HG02759 (cell line): ENCODE results near the gene TRAF3.

Source experiments
- ATAC-seq: cut with Tn5 transposase; IDR thresholded peaks from one replicate; pipeline ENCODE4 v1.9.1; 2021; ENCODE audit warnings: mild to moderate bottlenecking, moderate library complexity; ENCODE audit not compliant: unreplicated experiment

Gene TRAF3

DNA sequence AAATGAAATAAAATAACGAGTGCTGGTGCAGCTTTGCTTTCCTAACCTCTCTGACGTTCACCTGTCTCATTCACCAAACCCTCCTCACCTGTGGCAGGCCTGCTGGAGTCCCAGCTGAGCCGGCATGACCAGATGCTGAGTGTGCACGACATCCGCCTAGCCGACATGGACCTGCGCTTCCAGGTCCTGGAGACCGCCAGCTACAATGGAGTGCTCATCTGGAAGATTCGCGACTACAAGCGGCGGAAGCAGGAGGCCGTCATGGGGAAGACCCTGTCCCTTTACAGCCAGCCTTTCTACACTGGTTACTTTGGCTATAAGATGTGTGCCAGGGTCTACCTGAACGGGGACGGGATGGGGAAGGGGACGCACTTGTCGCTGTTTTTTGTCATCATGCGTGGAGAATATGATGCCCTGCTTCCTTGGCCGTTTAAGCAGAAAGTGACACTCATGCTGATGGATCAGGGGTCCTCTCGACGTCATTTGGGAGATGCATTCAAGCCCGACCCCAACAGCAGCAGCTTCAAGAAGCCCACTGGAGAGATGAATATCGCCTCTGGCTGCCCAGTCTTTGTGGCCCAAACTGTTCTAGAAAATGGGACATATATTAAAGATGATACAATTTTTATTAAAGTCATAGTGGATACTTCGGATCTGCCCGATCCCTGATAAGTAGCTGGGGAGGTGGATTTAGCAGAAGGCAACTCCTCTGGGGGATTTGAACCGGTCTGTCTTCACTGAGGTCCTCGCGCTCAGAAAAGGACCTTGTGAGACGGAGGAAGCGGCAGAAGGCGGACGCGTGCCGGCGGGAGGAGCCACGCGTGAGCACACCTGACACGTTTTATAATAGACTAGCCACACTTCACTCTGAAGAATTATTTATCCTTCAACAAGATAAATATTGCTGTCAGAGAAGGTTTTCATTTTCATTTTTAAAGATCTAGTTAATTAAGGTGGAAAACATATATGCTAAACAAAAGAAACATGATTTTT, 128.2 kb downstream of the TRAF3 start:
- ATAC-seq: no peak

DNA sequence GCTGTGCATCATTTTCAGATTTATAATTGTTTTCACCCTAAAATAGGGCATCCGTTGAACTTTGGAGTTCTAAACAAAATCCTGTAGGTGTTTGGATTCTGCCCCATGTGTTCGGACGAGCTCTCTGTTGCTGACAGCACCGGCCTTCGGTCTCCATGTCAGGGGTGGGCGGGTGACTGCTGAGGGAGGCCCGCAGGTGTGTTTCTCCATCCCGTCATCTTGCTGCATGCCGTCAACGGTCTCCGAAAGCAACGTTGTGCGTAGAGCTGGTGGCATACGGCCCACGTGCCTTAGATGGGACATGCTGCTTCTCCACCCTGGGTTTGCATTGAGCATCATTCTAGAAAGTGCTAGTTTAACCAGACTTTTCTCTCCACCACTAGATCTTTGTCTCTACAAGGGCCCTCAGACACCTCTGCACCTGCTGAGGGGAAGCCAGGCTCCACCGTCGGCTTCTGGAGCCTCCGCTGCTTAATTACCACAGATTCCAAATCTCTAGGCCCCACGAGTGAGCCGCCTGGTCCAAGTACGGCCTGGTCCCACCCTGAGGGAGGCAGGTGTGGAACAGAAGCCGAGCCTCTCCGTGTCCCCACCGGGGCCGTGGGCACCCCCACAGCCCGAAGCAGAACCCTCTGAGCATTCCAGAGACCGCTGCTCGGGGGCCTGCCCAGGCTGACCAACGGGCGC, 129.5 kb downstream of the TRAF3 start:
- no peak for ATAC-seq

DNA sequence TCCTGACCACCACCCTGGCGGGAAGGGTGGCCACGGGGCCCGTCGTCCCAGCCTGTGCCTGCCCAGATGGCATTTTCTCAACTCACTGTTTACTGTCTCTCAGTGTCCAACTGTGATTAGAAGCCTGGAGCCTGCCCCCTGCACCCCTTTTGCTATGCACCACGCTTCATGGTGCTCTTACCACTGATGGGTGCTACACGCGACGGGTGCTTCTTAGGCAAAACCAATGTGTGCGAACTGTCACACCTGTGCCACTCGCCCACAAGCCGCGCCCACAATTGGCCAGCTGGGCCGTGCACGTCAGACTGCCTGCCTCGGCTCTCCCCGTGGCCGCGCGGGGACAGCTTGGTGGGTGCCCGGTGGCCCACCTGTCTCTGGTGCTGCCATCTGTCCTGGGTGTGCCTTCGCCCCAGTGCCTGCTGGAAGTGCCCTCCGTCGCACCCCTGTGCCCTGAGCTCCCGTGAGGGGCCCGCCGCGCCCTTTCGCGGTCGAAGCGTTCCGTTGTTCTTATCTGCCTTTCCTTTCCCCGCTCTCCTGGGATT, 130.1 kb downstream of the TRAF3 start:
- no peak for ATAC-seq

DNA sequence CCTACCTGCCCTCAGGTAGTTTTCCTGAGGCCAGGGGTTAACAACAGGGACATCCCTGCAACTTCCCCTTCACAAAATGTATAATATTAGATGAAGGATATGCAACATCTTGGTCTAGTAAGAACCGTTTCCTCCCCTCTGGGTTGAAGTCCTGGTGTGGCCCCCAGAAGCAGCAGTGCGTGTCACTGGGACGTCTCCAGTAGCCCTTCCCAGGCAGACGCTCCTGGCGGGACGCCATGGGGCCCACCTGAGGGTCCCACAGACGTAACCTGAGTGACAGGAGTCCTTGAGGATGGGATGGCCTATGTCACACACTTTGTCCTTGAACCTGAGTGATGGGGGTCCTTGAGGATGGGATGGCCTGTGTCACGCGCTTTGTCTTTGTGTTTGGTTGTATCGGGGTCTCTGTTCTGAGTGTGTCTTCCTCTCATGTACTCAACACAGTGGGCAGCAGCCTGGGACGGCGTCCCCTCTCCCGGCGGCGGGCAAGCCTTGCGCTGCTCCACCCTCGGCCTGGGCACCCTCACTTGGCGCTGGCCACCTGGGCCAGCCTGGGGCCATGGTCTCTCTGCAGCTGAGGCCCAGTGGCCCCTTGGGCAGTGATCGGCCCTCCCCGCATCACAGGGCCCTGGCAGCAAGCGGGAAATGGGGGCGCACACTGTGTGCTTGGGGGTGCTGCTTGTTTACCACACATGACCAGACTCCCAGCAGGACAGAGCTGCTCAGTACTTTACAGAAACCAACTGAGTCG, 130.9 kb downstream of the TRAF3 start:
- ATAC-seq: no peak

DNA sequence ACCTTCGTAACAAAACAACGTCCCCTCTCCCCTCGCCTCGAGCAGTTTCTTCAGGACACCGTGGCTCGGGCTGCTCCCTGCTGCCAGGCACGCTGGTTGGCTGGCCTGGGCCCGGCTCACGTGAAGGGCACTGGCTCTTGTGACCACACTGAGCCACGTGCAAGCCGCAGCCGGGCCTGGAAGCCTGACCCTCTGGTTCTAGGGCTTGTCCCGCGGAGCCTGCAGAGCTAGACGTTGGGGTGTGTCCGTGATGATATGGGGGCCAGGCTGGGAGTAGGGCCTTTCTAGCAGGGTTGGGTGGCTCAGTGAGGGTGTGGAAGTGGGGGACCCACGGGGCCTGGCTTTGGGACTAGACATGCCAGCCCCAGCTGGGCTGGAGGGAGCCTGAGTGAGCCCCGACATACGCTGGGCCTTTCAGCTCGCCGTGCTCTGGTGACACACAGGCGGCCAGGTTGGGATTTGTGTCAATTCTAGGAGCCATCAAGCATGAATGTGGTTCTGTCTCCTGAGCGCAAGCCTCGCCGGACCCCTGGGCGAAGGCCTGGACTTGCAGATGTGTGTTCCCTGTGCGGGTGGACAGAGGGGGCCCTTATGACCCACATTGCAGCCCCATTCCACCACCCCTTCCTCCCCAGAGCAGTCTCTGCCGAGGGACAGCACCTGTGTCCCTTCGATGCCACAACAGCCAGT, 131.7 kb downstream of the TRAF3 start:
- no peak for ATAC-seq

DNA sequence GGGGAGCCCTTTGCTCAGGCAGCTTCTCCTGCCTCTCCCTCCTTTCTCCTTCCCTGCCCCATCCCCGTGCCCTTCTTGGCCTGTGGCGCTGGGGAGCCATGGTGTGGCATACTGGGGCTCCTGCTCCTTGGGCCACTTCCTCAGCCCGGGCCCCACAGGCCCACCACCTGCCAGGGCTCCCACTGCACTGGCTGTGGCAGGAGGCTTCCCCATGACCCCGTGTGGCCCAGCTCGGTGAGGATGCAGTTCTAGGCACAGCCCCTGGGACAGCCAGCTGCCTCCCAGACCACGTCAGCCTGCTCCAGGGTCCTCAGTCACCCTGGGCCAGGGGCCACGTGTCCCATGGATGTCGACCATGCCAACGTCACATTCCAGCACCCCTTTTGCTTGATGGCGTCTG, 132.2 kb downstream of the TRAF3 start:
- no peak for ATAC-seq

DNA sequence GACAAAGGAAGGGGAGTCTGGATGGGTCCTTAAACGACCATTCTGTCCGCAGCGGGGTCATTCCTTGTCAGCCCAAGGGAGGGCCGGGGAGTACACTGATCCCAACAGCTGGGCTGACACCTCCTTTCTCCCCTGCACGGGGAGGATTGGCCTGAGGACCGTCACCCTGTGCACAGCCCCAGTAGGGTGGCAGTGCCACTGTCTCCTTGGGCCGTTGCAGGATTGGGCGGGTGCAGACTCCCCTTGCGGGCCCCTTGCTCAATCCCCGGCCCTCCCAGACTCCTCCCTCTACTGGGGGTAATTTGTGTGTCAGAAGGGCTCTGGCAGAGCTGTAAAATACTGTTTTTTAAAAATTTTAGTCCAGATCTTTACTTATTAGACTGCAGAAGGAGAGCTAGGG, 132.7 kb downstream of the TRAF3 start:
- no peak for ATAC-seq

DNA sequence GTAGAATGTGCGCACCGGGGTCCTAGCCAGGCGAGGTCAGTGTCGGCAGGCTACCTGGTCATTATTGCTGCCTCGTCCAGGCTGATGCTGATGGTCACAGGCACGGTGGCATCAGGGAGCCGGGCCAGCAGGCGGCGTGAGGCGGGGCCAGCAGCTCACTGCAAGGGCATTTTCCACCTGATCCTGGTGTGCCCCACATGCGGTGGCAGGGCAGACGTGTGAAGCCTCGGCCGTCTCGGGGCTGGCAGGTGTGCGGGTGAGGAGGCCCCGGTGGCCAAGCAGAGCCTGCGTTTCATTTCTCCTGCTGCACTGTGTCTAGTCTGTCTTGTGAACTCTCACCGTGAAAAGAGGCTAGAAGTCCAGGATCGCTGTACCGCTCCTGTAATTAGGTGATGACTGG, 133.2 kb downstream of the TRAF3 start:
- no peak for ATAC-seq

DNA sequence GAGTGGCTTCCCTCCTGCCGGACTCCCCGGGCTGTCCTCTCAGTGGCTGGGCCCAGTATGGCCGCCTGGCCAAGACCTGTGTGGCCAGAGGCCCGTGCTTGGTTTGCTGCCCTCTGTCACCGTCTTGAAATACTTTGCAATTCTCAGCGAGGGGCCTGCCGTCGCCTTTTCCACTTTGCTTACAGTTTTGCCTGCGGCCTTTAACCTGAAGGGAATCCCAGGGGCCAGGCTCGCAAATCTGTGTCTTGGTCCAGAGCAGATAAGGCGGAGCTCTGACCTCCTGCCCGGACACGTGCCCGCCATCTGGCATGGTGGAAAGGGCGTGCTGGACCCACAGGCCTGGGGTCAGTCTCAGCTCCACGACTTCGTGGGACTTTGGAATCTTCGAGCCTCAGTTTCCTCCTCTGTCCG, 134.3 kb downstream of the TRAF3 start:
- no peak for ATAC-seq

DNA sequence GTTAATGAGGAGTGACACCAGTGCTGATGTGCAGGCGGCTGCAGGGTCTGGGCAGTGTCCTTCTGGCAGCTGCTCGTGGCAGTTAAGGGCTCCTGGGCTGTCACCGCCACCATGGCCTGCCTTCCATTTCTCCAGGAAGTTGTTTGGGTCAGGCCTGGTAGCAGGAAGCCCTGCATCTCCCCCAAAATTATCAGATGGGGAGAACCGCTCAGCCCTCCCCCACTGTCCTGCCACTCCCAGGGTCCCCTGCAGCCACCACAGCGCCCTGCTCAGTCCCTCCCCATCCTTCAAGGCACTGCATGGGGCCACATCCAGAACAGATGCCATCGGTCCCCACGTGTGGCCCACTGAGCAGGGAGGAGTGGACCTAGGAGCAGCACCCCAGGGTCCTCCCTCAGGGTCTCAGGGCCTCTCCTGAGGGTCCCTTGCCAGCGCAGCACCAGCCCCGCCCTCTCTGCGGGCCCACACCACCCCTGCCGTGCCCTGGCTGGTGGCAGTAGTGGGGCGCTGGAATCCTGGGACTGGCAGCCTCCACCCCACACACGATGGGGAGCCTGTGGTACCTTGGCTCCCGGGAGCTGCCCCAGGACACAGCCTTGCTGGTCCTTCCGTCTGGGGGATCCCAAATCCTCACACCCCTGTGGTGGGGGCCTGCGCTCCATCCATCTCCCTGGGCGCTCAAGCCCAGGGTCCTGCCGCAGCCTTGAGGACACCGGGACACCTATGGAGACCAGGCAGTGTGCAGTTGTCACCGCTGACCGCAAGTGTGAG, 134.9 kb downstream of the TRAF3 start:
- no peak for ATAC-seq

DNA sequence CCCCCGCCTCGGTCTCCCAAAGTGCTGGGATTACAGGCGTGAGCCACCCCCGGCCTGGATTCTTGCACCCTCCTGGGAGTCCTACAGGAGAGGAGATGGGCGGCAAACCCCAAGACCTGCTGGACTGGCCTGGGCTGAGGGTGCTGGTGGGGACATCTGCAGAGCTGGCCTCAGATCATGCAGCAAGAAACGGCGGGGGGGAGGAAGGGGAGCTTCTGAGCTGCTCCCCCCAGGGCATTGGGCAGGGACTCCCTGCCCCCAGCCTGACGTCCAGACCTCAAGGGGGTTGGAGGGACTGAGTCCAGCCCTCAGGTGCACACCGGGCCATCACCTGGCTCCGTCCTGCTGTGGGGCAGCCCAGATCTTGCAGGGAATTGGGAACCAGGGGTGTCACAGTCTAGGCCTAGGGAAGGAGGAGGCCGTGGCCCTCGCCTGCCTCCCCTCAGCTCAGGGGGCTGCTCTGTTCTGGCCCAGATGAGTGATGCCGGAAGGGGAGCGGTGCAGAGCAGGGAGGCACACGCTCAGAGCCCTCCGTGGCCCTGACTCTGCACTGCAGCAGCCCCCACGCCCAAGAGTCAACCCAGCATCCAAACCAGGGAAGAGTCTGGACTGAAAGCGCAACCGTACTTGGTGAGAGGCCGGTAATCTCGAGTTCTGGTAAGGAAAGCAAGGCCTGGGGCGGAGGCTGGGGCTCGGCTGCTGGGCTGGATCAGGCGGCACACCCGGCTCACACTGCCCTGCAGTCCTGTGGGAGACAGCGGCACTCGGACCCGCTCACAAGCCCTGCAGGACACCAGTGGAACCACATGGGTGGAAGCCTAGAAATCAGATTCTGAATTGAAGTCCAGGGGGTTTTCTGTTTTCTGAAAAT, 136.3 kb downstream of the TRAF3 start:
- ATAC-seq: no peak

DNA sequence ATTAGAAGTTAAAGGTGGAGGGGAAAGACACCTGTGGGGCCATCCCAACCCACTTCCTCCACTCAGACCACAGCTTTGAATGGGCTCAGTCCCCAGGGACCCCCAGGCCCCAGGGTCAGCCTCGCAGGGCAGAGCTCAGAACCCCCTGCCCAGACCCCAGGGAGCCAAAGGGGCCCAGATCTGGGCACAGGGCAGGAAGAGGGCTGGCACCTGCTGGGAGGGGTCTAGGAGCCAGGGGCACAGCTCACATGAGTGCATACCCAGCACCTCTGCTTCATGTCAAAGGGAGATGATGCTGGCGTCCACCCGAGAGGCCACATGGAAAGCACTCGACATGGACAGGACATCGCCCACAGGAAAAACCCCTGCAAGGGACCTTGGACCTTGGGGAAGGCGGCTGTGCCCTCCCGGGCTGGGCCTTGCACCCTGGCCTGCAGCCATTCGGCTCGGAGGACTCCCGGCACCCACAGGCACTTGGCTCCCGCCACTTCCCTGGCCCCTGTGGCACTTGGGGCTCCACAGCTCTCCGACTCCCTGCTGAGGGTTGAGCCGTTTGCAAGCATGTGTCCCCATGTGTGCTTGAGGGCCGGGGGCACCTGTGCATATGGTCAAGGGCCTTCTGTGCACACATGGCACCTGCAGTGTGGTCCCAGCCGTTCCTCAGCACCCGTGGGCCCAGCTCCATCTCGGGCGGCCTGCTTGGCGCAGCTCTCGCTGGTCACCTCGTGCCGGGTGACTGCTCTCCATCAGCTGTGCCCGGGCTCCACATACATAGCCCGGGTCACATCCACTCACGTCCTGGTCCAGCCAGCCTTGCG, 137.4 kb downstream of the TRAF3 start:
- no peak for ATAC-seq

DNA sequence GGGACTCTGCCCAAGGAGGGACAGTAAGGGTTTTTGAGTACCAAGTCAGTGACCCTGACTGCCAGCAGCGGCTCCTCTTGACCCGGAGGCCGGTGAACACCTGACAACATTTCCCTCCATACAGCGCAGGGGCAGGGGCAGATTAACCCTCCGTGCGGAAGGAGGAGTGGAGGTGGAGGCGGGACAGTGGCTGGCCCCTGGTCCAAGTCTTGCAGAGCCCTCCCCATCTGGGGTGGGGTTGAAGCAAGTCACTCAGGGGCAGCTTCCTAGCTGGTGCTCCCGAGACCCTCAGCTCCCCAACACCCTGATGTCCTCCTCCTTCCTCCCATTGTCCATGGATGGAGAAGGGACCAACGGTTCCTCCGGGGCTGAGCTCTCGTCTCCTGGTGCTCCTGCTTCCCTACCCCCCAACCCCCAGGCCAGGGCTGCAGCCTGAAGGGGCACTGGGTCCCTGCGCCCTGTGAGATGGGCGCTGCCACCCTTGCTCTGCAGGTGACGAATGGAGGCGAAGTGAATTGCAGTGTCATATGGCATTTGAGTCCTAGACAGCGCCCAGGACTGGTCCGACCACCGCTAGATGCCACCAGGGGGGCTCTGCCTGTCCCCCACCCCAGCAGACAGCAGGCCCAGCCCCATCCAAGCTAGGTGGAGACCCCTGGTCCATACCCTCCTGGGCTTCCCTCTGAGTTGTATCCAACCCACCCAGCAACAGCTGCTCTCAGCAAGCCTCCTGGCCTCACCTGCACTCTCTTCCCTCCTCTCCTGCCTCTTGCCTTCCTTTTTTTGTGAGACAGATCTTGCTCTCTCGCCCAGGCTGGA, 138.3 kb downstream of the TRAF3 start:
- no peak for ATAC-seq

DNA sequence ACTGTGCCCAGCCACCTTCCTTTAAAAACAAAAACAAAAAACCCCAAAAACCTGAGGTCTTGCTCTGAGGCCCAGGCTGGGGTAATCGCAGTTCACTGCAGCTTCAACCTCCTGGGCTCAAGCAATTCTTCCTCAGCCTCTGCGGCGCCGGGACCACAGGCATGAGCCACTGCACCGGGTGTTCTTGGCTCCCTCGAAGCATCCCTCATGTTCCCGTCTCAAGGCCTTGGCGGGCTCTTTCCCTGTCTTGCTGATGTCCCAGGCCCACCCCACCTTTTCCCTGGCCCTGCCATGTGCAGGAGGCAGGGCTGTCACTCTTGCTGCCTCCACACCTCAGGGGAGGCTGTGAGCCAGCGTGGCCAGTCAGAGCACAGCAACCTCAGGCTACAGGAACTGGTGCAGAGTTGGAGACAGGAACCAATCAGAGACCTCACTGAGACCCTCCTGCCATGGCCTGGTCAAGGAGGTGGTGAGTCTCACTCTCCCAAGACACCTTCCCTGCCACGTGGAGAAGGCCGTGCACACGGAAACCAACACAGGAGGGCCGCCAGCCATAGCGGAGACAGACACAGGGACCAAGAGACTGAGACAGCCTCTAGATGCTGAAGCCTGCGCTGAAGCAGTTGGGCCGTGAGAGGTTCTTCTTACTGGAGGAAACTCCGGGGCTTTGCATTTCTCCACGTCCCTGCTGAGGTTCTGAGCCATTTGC, 139.3 kb downstream of the TRAF3 start:
- no peak for ATAC-seq

DNA sequence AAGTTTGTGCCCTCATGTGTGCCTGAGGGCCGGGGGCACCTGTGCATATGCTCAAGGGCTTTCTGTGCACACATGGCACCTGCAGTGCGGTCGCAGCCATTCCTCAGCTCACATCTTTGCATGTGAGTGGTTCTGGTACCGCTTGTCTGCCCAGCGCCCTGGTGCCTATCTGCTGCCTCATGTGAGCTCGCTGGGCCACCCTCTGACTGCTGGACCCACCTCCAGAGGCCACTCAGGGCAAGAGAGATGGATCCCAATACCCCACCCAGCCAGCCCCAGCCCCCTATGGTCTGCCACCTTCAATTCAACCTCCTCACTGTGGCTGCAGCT, 139.8 kb downstream of the TRAF3 start:
- ATAC-seq: no peak

DNA sequence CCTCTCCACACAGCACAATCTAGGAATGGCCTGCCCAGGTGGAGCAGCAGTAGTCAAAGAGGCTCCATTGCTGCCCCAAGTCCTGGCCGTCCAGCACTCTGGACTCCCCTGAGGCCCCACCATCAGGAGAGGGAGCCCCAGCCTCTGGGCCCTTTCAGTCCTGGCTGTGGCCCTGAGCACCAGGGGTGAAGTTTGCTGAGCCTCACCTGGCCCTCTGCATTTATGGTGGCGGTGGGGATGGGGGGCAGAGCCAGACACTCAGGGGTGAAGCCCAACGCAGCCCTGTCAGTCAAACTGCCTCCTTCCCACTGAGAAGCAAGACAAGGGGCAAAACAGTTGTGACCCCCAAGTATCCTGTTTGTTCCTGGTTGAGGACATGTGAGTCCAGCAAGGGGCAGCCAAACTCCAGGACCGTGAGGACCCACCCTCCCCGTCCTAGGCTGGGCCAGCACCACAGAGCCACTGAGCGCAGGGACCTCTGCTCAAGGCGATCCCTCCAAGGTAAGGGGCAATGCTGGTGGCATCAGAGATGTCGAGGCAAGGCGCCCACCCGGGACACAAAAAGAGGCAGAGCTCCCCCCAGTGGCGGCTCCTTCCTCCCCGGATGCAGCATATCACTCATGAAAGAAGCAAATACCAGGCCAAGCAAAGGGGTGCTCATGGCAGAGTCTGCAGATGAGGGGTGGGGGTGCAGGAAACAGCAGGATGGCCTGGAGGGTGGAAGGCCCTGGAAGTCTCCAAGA, 140.4 kb downstream of the TRAF3 start:
- no peak for ATAC-seq
